NCI-H1105 (cell line): ENCODE measurements around the gene UCHL1.
"Not testable (repeated sequence)": the region's sequence is repeated elsewhere in the genome, so short reads cannot be mapped to it uniquely, and the experiment has no call there.

Experiments
- DNase-seq: peaks from one replicate; lab custom pipeline; 2025; lab: John Stamatoyannopoulos, UW

UCHL1 gene

GRCh38 chr4:41236508-41236907 is 20.2 kb upstream of the UCHL1 start:
- DNase-seq, result no peak

- DNase-seq, result no peak
Measured at GRCh38 chr4:41241919-41242318, 14.8 kb upstream of the UCHL1 start.

GRCh38 chr4:41245983-41246382 is 10.7 kb upstream of the UCHL1 start:
- no peak for DNase-seq

- DNase-seq, result no peak
Measured at GRCh38 chr4:41256131-41256739, 493 bp upstream of the UCHL1 start.

DNA sequence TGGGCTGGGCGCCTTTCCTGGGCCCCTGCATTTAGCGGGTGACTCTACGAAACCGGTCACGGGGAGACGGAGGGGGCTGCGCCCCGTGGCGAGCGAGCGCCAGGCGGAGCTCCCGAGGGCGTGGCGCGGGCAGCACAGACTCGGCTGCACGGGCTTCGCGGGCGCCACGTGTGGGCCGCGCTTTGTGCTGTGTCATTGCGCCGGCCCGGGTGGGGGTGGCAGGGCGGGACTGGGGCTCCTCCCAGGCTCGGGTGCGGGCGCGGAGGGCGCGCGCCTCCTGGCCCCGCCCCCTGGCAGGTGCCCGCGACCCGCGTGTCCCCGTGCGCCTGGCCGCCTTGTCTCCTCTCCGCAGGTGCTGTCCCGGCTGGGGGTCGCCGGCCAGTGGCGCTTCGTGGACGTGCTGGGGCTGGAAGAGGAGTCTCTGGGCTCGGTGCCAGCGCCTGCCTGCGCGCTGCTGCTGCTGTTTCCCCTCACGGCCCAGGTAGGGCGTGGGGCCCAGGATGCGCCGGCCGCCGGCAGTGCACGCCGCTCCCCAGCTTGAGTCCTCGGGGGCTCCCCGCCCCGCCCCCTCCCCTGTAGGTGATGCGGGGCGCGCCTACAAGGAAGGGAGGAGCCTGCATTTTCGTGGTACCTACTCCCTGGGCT is 651 bp downstream of the UCHL1 start:
- DNase-seq, result peak; percentile 88

GRCh38 chr4:41257906-41258305 is 1.2 kb downstream of the UCHL1 start:
- no peak for DNase-seq

DNA sequence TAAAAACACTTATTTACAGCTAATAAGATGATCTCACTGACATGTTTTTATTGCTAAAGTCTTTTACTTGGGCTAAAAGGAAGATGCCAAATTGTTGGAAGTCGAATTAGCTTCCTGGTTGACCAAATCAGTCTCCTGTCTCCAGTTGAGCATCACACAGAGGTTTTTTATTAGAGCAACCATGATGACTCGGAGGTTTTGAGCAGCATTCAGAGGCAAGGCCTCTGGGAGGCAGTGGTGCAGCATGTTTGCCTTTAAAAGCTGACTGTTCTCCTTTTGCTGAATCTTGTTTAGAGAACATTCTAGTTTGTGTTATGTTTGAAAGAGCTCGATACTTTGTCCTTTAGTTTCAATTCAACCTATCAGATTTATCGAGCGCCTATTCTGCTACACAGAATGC is 2.1 kb downstream of the UCHL1 start:
- DNase-seq, result no peak

- DNase-seq, result no peak
Measured at GRCh38 chr4:41260116-41260733, 3.5 kb downstream of the UCHL1 start.

DNA sequence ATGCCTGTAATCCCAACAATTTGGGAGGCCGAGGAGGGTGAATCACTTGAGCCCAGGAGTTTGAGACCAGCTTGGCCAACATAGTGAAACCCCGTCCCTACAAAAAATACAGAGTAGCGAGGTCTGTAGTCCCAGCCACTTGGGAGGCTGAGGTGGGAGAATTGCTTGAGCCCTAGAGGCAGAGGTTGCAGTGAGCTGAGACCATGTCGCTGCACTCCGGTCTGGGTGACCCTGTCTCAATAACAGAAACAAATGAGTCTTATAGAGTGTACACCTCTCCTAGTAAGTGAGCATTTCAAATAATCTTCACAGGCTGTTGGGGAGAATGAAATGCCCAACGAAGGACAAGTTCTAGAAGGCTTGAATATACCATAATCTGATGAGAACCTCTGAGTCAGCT is 5.5 kb downstream of the UCHL1 start:
- no peak for DNase-seq

DNA sequence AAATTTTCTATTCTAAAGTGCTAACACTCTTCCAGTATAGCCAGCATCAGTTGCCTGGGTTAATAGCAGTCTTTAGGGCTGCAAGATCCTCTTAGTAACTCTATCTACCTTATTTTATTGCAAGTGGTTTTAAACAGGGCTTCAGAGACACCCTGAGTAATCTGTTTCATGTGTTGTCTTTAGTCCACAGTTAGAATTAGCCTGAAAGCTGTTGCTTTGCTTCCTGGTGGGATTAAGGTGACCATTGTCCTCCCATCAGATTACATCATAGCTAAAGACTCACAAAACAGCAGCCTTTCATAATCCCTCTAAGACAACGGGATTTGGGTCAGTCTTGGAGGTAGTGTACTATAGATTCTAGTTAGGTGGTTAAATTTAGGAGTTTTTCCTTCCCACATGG is 7.5 kb downstream of the UCHL1 start:
- DNase-seq, result no peak

- no peak for DNase-seq
Measured at GRCh38 chr4:41267997-41268396, 11.3 kb downstream of the UCHL1 start.

GRCh38 chr4:41268721-41269517 is 12.2 kb downstream of the UCHL1 start:
- DNase-seq, result no peak

DNA sequence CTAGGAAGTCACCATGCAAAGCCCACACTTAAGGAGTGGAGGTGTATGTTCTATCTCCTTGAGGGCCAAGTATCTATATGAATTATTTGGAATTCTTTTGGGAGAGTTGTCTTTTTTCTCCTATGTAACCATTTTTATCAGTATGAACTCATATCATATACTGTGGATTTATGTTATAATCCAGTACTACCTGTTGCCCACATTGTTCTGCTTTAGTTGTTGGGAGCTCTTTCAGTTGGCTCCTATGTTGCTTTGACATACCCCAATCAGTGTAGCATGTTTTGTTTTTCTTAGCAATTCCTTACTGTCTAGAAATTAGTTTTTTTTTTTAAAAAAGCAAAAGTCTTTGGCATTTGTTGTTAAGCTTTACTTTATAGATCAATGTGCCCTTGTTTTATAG is 13.0 kb downstream of the UCHL1 start:
- no peak for DNase-seq

DNA sequence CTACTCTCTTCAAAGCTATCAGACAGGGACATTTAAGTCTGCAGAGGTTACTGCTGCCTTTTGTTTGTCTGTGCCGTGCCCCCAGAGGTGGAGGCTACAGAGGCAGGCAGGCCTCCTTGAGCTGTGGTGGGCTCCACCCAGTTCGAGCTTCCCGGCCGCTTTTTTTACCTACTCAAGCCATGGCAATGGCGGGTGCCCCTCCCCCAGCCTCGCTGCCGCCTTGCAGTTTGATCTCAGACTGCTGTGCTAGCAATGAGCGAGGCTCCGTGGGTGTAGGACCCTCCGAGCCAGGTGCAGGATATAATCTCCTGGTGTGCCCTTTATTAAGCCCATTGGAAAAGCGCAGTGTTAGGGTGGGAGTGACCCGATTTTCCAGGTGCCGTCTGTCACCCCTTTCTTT is 19.2 kb downstream of the UCHL1 start:
- not testable (repeated sequence) for DNase-seq

- DNase-seq, result no peak
Measured at GRCh38 chr4:41280010-41280409, 23.3 kb downstream of the UCHL1 start.

DNA sequence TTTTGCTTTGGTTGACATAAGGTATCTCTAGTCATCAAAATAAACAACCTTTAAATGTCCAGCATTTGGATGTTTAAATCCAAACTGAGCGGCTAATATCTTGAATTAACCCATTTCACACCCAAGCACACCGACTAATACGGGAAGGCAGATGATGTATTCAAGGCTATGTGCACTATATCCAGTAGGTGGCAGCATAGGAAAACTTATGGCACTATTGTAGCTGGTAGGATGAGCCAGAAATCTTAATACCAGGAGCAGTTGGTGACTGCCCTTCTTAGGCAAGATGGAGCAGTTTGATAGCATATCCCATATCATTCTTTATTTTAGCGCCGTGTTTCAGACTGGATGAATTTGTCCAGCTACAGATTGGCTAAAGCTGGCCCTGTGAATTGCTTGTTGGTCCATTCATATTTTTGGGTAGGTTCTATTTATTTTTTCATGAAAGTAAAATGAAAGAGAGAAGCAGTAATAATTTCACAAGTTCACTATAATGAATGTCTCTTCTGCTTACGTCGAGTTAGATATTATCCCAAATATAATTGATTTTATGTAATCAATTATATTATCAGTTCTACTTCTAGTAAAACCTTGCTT is 24.4 kb downstream of the UCHL1 start:
- peak; percentile 51 for DNase-seq

- no peak for DNase-seq
Measured at GRCh38 chr4:41282366-41282765, 25.6 kb downstream of the UCHL1 start.

DNA sequence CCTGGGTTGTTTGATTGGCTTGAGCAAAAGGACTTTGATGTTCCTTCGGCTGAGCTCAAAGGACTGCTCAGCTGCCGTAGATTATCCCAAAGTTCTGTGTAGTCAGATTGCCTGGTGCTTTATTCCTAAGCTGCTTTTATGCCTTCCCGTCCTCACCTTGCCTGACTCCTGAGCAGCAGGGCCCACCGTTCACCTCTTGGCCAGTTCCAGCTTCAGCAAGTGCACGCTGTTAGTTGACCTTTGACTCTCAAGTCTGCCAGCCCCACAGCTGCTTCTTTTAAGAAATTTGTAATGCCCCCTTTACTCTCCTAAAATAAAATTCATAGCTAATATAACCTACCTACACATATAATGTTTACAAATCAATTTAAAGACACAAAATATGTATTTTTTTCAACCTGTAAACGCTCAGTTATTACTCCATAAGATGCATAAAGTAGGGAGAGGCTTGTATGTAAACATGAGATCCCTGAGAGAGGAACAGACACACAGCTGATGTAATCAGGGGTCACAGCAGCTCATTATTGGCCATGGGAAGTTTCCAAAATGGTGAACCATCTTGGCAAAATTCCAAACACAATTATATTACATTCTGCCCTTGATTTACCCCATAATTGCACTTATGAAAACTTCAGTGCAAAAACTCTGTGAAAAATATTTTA is 28.6 kb downstream of the UCHL1 start:
- DNase-seq, result no peak

GRCh38 chr4:41285864-41286235 is 29.1 kb downstream of the UCHL1 start:
- DNase-seq, result no peak

GRCh38 chr4:41287005-41287404 is 30.3 kb downstream of the UCHL1 start:
- DNase-seq, result no peak

DNA sequence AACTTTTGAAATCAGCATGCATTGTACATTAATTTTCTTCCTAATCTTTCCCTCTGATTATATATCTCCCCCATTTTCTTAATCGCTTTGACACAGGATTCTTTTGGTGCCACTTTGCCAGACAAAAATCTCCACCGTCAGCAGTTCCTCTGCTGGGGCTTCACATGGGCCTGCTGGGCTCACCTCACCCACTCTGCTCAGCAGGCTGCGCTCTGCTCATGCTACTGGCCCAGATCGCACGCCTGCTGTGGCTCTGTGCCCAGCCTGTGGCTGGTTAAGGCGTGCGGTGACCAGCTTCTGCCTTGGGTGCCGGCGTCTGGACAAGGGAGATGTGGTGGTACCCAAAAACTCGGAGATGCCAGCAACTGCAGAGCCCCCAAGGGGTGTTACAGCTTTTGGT is 31.1 kb downstream of the UCHL1 start:
- no peak for DNase-seq

DNA sequence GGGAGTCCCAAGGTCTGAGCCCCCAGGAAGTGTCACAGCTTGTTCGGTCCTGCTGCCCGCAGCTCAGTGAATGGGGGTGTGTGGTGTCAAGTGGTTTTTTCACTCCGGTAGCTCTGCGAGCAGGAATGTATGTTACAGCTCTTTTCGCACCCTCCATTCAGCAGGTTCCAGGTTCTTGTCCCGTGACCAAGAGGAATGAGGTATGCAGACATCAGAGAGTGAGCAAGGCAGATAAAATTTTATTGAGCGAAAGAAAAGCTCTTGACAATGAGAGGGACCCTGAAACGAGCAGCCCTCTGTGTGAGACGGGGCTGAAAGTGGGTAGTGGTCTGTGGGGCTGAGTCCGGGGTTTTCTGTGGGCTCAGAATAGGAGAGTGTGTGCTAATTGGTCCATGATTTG is 31.5 kb downstream of the UCHL1 start:
- no peak for DNase-seq
